LNCaP clone FGC (cell line): ENCODE results near the gene TNS3.

Experiments
- DNase-seq: peaks from one replicate; pipeline ENCODE4 v3.0.0-alpha.2; 2011; ENCODE audit warnings: low read depth
- H3K4me3 ChIP-seq: 2 replicates; pipeline ENCODE4 v1.5.1; 2011; ENCODE audit warnings: mild to moderate bottlenecking, low read depth, low read length, control low read depth
- TF ChIP-seq, protein P1 (sequence below): IDR thresholded peaks from 2 replicates; pipeline ENCODE4 v1.5.1; 2012; ENCODE audit warnings: mild to moderate bottlenecking; ENCODE audit not compliant: control insufficient read depth, insufficient read depth; ENCODE audit errors: extremely low read depth

The TNS3 gene

DNA sequence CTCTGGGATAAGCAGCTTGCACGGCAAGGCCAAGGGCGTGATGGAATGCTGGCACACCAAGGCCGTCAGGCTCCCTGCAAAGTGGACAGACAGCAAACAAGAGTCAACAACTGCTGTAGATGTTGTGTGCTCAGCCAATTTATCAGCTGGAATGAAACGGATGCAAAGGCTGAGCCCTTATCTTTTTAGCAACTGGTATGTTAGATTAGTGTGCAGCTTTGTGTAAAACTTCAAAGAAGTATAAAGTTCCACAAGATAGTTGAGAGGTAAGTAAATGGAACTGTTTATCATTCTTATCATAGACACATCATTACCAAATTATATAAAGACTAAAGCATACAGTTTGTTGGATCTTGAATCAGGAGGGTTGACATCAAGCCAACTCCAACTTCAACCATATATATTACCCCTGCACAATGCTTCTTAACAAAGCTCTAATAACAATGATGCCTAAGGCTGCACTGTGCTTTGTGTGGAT lies 289.0 kb downstream of the TNS3 start:
- no peak overlapping the region for H3K4me3 ChIP-seq
- DNase-seq = peak; percentile 67
- TF ChIP-seq, protein P1, sequence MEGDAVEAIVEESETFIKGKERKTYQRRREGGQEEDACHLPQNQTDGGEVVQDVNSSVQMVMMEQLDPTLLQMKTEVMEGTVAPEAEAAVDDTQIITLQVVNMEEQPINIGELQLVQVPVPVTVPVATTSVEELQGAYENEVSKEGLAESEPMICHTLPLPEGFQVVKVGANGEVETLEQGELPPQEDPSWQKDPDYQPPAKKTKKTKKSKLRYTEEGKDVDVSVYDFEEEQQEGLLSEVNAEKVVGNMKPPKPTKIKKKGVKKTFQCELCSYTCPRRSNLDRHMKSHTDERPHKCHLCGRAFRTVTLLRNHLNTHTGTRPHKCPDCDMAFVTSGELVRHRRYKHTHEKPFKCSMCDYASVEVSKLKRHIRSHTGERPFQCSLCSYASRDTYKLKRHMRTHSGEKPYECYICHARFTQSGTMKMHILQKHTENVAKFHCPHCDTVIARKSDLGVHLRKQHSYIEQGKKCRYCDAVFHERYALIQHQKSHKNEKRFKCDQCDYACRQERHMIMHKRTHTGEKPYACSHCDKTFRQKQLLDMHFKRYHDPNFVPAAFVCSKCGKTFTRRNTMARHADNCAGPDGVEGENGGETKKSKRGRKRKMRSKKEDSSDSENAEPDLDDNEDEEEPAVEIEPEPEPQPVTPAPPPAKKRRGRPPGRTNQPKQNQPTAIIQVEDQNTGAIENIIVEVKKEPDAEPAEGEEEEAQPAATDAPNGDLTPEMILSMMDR = no peak

DNA sequence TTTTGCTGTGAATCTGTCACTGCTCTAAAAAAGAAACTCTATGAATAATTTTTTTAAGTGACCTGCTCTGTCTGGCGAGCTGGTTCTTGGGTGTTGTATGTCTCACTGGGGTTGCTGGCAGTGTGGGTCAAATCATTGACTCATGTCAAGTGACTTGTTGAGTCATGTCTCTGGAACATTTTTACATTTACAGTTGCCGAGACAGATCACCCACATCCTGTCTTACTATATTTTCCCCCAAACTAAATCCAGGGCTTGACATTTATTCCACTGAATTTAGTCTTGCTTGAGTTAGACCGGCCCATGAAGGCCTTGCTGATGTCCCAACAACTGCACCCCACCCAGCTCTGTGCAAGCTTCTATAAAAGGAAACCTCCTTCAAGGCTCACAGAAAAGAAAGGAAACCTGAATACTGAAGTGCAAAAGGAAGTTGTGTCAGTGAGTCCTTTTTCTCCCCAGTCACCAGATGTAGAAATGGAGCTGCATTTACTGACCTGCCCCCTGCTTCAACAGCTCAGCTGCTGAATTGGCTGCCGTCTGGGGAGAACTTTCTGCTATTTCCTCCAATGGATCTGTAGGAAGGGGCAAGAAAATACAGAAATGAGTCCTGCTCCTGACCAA lies 290.3 kb downstream of the TNS3 start:
- no peak for DNase-seq
- TF ChIP-seq, protein P1 = no peak
- H3K4me3 ChIP-seq = no peak overlapping the region

DNA sequence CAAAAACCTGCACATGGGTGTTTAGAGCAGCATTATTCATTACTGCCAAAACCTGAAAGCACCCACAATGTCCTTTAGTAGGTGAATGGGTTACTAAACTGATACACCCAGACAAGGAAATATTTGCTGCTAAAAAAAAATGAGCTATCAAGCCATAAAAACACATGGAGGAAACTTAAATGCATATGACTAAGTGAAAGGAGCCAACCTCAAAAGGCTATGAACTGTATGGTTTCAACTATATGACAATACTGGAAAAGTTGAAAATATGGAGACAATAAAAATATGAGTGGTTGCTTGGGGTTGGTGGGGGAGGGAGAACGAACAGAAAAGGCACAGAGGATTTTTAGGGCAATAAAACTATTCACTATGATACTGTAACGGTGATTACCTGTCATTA lies 291.0 kb downstream of the TNS3 start:
- DNase-seq = no peak
- no peak overlapping the region for H3K4me3 ChIP-seq
- TF ChIP-seq, protein P1 = no peak

DNA sequence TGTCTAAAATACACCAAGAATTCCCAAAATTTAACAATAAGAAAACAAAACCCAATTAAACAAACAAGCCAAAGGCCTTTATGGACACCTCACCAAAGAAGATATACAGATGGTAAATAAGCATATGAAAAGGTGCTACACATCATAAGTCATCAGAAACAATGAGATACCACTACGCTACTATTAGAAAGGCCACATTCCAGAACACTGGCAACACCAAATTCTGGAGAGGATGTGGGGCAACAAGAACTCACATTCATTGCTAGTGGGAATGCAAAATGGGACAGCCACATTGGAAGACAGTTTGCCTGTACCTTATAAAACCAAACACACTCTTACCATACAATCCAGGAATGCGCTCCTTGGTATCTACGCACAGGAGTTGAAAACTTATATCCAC lies 291.4 kb downstream of the TNS3 start:
- no peak for DNase-seq

DNA sequence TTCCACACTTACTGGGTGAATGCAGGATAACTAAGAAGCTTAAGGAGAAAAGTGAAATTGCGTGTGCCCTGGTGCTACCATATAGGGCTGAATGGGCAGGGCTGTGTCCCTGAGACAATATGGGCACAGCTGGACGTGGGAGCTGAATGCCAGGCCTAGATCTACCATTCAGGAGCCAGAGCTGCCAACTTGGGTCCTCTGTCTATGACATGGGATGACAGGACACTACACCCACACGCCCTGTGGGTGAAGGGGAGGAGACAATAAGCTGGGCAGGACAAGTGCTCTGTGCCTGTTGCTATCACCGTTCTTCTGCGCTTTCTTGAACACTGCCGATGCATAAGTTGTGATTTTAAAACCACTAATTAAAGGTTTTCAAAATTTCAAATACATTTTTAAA lies 293.9 kb downstream of the TNS3 start:
- no peak for DNase-seq
- TF ChIP-seq, protein P1 = no peak
- no peak overlapping the region for H3K4me3 ChIP-seq

More for the DNA sequence above, 291.4 kb downstream of the TNS3 start:
- TF ChIP-seq, protein P1 = no peak
- no peak overlapping the region for H3K4me3 ChIP-seq

DNA sequence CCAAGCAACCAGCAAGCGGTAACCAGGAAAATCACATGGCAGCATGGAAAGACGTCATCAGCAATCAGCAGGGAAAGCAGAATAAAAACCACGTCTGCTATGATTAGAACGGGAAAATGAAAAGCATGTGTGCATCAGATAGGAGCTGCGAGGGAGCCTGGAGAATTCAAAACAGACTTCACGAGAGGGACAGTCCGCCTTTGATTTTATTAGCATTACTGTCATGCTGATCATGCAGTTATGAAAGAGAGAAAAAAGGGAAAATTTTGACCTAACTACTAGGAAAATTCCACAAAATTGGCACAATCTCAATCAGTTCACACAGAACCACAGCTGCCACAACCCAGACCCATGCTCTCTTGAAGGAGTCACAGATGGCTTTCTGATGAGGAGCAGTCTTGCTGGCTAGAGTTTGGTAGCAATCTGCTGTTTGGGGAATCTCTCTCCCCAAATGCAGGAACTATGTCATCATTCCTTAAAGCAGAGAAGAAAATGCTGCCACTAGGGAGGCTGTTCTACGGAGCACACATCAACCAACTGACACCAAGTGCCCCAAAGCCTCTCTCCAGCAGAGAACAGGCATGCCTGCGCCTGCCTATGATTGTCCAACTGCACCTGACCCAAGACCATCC lies 295.9 kb downstream of the TNS3 start:
- no peak overlapping the region for H3K4me3 ChIP-seq
- TF ChIP-seq, protein P1 = no peak
- no peak for DNase-seq
